MG63 (cell line): ENCODE data around the gene GAS7. TPM values are rescaled to one million over a fixed set of nuclear protein-coding genes. Genes with fewer than 3 reads are reported as not detected.

Source experiments
- DNase-seq: peaks from one replicate; pipeline ENCODE4 v3.0.0-alpha.2; 2020
- H3K27me3 ChIP-seq: fragments of 250-450 bp; sonication (Bioruptor Pico); 2 replicates; pipeline ENCODE4 v1.5.1; 2020; ENCODE audit warnings: mild to moderate bottlenecking, moderate library complexity
- H3K36me3 ChIP-seq: fragments of 250-450 bp; sonication (Bioruptor Pico); 2 replicates; pipeline ENCODE4 v1.5.1; 2020; ENCODE audit warnings: mild to moderate bottlenecking, moderate library complexity
- H3K4me3 ChIP-seq: fragments of 250-450 bp; sonication (Bioruptor Pico); 2 replicates; pipeline ENCODE4 v1.5.1; 2020; ENCODE audit warnings: mild to moderate bottlenecking, moderate library complexity
- H3K9me3 ChIP-seq: fragments of 250-450 bp; sonication (Bioruptor Pico); 2 replicates; pipeline ENCODE4 v1.5.1; 2020; ENCODE audit warnings: mild to moderate bottlenecking, moderate library complexity
- total RNA-seq: library from RNA; depleted of rRNA; stranded (reverse); fragments of >200 nt; shearing (Covaris generic); gene quantifications from 2 replicates; pipeline ENCODE4 v1.2.3, GENCODE V29; 2014; ENCODE audit warnings: low replicate concordance

The GAS7 gene
- total RNA-seq, 1 experiment from 2014 or later = 8.7 TPM

- H3K4me3 ChIP-seq = no peak overlapping the region
- DNase-seq = no peak
- H3K9me3 ChIP-seq = no peaks in the 10 kb centered on the region; the same call in 1 of the 2 replicates
- no peaks in the 10 kb centered on the region for H3K27me3 ChIP-seq
- no peaks in the 10 kb centered on the region for H3K36me3 ChIP-seq
Measured at GRCh38 chr17:9895923-9896322, 302.5 kb downstream of the GAS7 start.

DNA sequence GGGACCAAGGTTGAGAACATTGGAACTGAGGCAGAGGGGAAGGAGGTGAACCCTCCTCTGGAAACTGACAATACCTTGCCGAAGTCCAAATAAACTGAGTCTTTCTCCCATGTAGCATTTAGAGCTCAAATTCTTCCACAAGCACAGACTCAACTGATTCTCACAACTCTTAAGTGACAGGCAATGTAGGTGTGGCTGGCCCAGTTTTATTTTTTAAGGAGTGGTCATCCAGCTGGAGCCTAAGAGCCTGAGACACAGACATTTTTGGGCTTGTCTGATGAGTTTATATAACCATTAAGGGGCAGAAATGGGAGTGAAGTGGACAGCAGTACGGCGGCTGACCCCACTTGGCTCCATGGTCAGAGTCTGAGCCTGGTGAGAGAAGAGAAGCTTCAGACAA lies 304.2 kb downstream of the GAS7 start:
- no peak overlapping the region for H3K4me3 ChIP-seq
- no peaks in the 10 kb centered on the region for H3K27me3 ChIP-seq
- no peaks in the 10 kb centered on the region; the same call in 1 of the 2 replicates for H3K9me3 ChIP-seq
- H3K36me3 ChIP-seq = no peaks in the 10 kb centered on the region
- no peak for DNase-seq

DNA sequence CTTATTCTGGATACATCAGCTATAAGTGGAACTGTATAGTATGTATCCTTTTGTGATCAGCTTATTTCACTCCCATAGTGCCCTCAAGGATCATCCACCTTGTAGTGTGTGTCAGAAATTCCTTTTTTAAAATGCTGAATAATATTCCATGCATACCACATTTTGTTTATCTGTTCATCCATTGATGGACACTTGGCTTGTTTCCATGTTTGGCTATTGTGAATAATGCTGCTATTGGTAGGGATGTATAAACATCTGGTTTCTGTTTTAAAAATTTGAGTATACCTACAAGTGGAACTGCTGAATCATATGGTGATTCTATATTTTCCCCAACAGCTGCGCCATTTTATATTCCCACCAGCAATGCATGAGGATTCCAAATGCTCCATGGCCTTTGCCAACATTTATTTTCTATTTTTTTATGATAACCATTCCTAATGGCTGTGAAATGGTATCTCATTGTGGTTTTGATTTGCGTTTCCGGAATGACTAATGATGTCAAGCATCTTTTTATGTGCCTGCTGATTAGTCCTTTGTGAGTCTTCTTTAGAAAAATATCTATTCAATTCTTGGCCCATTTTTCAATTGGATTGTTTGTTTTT lies 304.9 kb downstream of the GAS7 start:
- H3K4me3 ChIP-seq = no peak overlapping the region
- H3K9me3 ChIP-seq = no peaks in the 10 kb centered on the region; the same call in 1 of the 2 replicates
- DNase-seq = no peak
- H3K27me3 ChIP-seq = no peaks in the 10 kb centered on the region
- no peaks in the 10 kb centered on the region for H3K36me3 ChIP-seq

DNA sequence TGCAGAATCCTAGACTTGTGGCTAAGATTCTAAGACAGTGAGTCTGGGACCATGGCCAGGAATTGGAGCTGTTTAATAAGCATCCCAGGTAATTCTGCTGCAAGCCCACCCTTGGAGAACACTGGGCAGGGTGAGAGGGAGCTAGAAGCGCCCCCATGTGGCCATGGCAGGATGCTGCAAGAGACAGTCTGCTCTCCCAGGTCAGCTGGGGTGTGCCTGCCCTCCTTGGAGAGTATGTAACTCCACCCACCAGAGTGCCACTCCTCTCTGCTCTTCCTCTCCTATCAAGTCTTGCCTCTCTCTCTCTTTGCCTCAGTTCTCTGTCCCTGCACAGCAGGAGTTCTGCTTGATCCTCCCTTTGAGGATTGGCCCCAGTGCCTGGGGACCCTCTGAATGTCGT lies 308.3 kb downstream of the GAS7 start:
- H3K27me3 ChIP-seq = no peaks in the 10 kb centered on the region
- no peak overlapping the region for H3K4me3 ChIP-seq
- peaks cover 2% of the 10 kb centered on the region for H3K9me3 ChIP-seq
- no peaks in the 10 kb centered on the region for H3K36me3 ChIP-seq
- peak; percentile 39 for DNase-seq

GRCh38 chr17:9887508-9887907 lies 310.9 kb downstream of the GAS7 start:
- H3K27me3 ChIP-seq = no peaks in the 10 kb centered on the region
- H3K4me3 ChIP-seq = no peak overlapping the region
- H3K36me3 ChIP-seq = no peaks in the 10 kb centered on the region
- peaks cover 22% of the 10 kb centered on the region for H3K9me3 ChIP-seq
- no peak for DNase-seq

- no peak for DNase-seq
- Histone ChIP-seq H3K36me3 (no peaks in the 10 kb centered on the region), H3K9me3 (peaks cover 28% of the 10 kb centered on the region)
Measured at GRCh38 chr17:9886141-9886930, 312.1 kb downstream of the GAS7 start.

DNA sequence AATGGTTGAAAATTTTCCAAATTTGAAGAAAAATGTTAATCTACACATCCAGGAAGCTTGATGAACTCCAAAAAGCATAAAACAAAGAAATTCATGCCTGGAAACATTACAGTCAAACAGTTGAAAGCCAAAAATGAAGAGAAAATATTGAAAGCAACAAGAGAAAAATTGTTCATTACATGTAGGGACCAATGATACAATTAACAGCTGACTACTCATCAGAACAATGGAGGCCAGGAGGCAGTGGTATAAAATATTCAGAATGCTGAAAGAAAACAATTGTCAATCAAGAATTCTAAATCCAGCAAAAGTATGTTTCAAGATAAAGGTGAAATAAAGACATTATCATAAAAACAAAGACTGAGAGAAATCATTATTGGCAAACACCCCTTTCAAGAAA lies 315.0 kb downstream of the GAS7 start:
- DNase-seq = no peak
- H3K36me3 ChIP-seq = no peaks in the 10 kb centered on the region
- no peaks in the 10 kb centered on the region for H3K27me3 ChIP-seq
- no peak overlapping the region for H3K4me3 ChIP-seq
- H3K9me3 ChIP-seq = peaks cover 28% of the 10 kb centered on the region

More at GRCh38 chr17:9886141-9886930, 312.1 kb downstream of the GAS7 start:
- H3K27me3 ChIP-seq = no peaks in the 10 kb centered on the region
- H3K4me3 ChIP-seq = no peak overlapping the region

GRCh38 chr17:9880582-9880999 lies 317.8 kb downstream of the GAS7 start:
- H3K9me3 ChIP-seq = peaks cover 28% of the 10 kb centered on the region
- H3K36me3 ChIP-seq = no peaks in the 10 kb centered on the region
- H3K4me3 ChIP-seq = no peak overlapping the region
- no peaks in the 10 kb centered on the region for H3K27me3 ChIP-seq
- peak; percentile 75 for DNase-seq

DNA sequence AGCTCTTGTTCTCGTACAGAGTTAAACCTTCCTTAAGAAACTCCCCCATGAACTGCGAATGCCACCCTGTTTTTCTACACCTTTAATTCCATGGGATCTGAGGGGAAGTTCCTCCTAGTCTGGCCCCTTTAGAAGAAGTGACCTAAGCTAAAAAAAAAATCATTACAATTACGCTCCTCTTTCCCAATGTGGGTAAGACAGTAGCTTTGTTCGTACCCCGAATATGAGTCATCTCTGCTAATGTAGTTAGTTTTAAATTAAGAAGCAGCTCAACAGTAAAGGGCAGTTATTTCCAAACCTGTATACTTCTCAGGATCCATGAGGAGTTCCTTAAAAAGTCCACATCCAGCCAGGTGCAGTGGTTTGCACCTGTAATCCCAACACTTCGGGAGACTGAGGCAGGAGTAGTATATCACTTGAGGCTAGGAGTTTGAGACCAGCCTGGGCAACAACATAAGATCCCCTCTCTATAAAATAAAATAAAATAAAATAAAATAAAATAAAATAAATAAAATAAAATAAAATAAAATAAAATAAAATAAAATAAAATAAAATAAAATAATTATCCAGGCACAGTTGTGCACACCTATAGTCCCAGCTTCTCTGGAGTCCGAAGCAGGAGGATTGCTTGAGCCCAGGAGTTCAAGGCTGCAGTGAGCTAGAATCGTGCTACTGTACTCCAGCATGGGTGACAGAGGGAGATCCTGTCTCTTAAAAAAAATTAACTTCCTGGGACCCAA lies 319.4 kb downstream of the GAS7 start:
- H3K36me3 ChIP-seq = no peaks in the 10 kb centered on the region
- DNase-seq = no peak
- no peaks in the 10 kb centered on the region for H3K27me3 ChIP-seq
- peaks cover 17% of the 10 kb centered on the region for H3K9me3 ChIP-seq
- H3K4me3 ChIP-seq = no peak overlapping the region

DNA sequence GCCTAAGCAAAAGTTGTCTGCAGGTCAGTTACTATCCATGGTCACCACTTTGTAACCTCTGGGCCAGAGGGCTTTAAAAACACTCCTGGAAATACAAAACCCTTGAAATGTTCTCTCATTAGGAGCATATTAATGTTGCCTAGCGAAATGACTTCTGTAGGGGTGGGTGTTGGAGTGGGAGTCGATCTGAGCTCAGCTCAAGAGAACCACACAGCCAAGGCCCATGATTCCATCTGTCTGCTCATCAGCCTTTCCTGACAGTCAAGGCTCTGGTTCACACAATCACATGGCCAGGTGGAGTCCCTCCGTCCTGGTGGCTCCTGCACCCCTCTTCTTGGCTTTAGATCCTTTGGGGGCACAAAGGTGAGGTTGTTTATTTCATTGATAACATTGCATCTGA lies 320.1 kb downstream of the GAS7 start:
- H3K27me3 ChIP-seq = no peaks in the 10 kb centered on the region
- H3K9me3 ChIP-seq = peaks cover 11% of the 10 kb centered on the region
- H3K4me3 ChIP-seq = no peak overlapping the region
- DNase-seq = no peak
- no peaks in the 10 kb centered on the region for H3K36me3 ChIP-seq

DNA sequence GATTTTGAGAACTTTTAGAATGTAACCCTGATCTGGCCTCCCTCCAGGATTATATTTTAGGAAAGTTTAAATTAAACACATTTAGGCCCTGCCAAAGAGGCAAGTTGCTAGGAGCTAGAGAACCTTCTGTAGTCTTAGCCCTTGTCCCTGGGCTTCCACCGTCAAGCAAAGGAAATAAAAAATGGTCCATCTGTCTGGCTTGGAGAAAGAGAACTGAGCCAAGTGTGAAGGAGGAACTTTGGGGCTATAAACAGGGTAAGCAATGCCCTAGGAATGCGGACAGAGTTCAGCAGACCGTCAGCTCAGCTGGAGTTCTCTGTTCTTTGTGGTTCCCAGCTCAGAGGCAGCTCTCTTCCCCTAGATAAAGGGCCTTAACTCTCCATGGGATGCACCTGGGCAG lies 323.0 kb downstream of the GAS7 start:
- peak; percentile 86 for DNase-seq
- Histone ChIP-seq H3K27me3 (no peaks in the 10 kb centered on the region), H3K9me3 (no peaks in the 10 kb centered on the region), H3K36me3 (no peaks in the 10 kb centered on the region), H3K4me3 (no peak overlapping the region)

DNA sequence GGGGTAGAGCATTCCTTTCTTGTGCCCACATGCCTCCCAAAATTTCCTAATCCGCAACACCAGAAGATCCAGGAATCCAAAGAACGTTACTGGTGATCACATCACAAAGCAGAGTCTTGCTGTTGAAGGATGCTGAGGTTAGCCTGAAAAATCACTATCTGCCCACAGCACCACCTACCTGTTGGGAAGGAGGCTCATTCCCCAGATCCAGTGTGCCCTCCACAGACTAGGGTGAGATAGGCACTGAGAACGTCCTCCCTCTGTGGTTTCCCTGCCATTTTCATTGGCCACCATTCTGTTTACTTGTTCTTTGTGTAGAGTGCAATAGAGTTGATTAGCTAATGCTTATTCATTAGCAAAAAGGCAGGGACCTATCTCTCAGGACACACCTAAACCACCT lies 323.7 kb downstream of the GAS7 start:
- H3K9me3 ChIP-seq = no peaks in the 10 kb centered on the region
- H3K4me3 ChIP-seq = no peak overlapping the region
- DNase-seq = no peak
- H3K27me3 ChIP-seq = no peaks in the 10 kb centered on the region
- H3K36me3 ChIP-seq = no peaks in the 10 kb centered on the region

DNA sequence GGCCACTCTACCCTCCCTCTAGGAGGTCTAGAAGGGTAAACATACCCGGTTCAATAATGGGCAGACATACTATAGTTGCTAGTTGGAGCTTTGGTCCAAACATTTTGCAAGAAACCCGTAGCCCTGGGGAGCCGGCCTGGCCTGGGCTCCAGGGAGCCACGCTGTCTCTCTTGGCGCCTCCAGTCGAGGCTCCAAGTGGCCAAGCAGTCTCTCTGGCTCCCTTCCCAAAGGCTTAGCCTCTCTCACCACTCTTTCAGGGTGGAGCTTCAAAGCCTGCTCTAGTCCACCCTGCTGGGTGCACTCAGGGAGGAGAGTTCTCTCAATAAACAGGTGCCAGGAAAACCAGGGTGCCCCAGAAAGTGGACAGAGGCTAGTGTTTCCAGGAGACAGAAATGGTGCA lies 325.6 kb downstream of the GAS7 start:
- DNase-seq = peak; percentile 85
- H3K9me3 ChIP-seq = no peaks in the 10 kb centered on the region
- H3K4me3 ChIP-seq = no peak overlapping the region
- H3K36me3 ChIP-seq = no peaks in the 10 kb centered on the region
- H3K27me3 ChIP-seq = no peaks in the 10 kb centered on the region

GRCh38 chr17:9868552-9868951 lies 329.9 kb downstream of the GAS7 start:
- Histone ChIP-seq H3K36me3 (no peaks in the 10 kb centered on the region), H3K9me3 (no peaks in the 10 kb centered on the region), H3K27me3 (no peaks in the 10 kb centered on the region), H3K4me3 (no peak overlapping the region)
- DNase-seq = no peak

DNA sequence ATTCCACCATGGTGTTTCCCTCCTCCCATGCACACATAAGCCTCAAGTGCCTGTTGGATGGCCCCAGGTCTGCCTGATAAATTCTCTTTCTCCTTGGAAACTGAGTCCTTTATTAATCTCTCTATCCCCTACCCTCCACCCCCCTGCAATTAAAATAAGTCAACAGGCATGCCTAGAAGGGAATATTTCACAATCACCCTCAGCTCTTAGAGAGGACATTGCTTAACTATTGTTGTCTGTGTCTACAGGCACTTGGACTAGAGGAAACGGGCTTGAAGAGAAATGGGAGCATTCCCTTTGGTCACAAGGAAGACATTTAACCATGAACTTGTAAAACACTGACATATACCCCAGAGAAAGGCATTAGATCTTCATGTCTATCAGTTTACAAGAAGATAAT lies 332.8 kb downstream of the GAS7 start:
- H3K36me3 ChIP-seq = no peaks in the 10 kb centered on the region
- H3K27me3 ChIP-seq = no peaks in the 10 kb centered on the region
- DNase-seq = no peak
- H3K9me3 ChIP-seq = peaks cover 5% of the 10 kb centered on the region
- H3K4me3 ChIP-seq = no peak overlapping the region

- Histone ChIP-seq H3K9me3 (peaks cover 8% of the 10 kb centered on the region), H3K36me3 (no peaks in the 10 kb centered on the region), H3K4me3 (no peak overlapping the region), H3K27me3 (no peaks in the 10 kb centered on the region)
- DNase-seq = no peak
Measured at GRCh38 chr17:9862949-9863348, 335.5 kb downstream of the GAS7 start.

GRCh38 chr17:9862220-9862619 lies 336.2 kb downstream of the GAS7 start:
- Histone ChIP-seq H3K36me3 (no peaks in the 10 kb centered on the region), H3K9me3 (peaks cover 8% of the 10 kb centered on the region), H3K4me3 (no peak overlapping the region), H3K27me3 (no peaks in the 10 kb centered on the region)
- DNase-seq = no peak
